H4 (cell line): ENCODE data around the gene TIGD2. TPM values are rescaled to one million over a fixed set of nuclear protein-coding genes. Genes with fewer than 3 reads are reported as not detected.
A peak's percentile ranks its signal among the peaks of the same experiment; 100 is the strongest.

Experiments
- DNase-seq: peaks from one replicate; pipeline ENCODE4 v3.0.0-alpha.2; 2015; ENCODE audit warnings: low spot score
- total RNA-seq: library from RNA; depleted of rRNA; stranded (reverse); fragments of >200 nt; shearing (Covaris generic); gene quantifications from 2 replicates; pipeline ENCODE4 v1.2.3, GENCODE V29; 2014; rRNA removed

The TIGD2 gene
- 16.1 and 22.0 TPM in 2 replicates for total RNA-seq

GRCh38 chr4:89110986-89111832, at the start of gene TIGD2:
Gene TIGD2, plus strand, starts transcription at chr4:89111533. Its CDS starts 1,442 bp downstream, at chr4:89112975.
- peak; percentile 77 for DNase-seq

GRCh38 chr4:89064848-89065247, 46.5 kb upstream of the TIGD2 start:
- no peak for DNase-seq

GRCh38 chr4:89067417-89067816, 43.9 kb upstream of the TIGD2 start:
- DNase-seq = no peak

GRCh38 chr4:89069481-89069880, 41.9 kb upstream of the TIGD2 start:
- DNase-seq = no peak

- DNase-seq = no peak
Observed at GRCh38 chr4:89070041-89070440, 41.3 kb upstream of the TIGD2 start.

- DNase-seq = no peak
Observed at GRCh38 chr4:89071311-89071710, 40.0 kb upstream of the TIGD2 start.

GRCh38 chr4:89072921-89073320, 38.4 kb upstream of the TIGD2 start:
- no peak for DNase-seq

- DNase-seq = no peak
Observed at GRCh38 chr4:89077761-89078160, 33.6 kb upstream of the TIGD2 start.

- DNase-seq = no peak
Observed at GRCh38 chr4:89078300-89078699, 33.0 kb upstream of the TIGD2 start.

GRCh38 chr4:89099034-89099433, 12.3 kb upstream of the TIGD2 start:
- no peak for DNase-seq

- DNase-seq = no peak
Observed at GRCh38 chr4:89099471-89099870, 11.9 kb upstream of the TIGD2 start.

- no peak for DNase-seq
Observed at GRCh38 chr4:89100853-89101252, 10.5 kb upstream of the TIGD2 start.

GRCh38 chr4:89101256-89102161, 9.8 kb upstream of the TIGD2 start:
- DNase-seq = no peak

GRCh38 chr4:89105726-89106125, 5.6 kb upstream of the TIGD2 start:
- DNase-seq = no peak

GRCh38 chr4:89108091-89108490, 3.2 kb upstream of the TIGD2 start:
- DNase-seq = no peak

- DNase-seq = no peak
Observed at GRCh38 chr4:89109841-89110540, 1.3 kb upstream of the TIGD2 start.

GRCh38 chr4:89110541-89110985, 770 bp upstream of the TIGD2 start:
- no peak for DNase-seq

- peak; percentile 79 for DNase-seq
Observed at GRCh38 chr4:89111833-89112563, 665 bp downstream of the TIGD2 start.

GRCh38 chr4:89113415-89113814, 2.1 kb downstream of the TIGD2 start:
- DNase-seq = no peak

GRCh38 chr4:89114100-89114499, 2.8 kb downstream of the TIGD2 start:
- DNase-seq = no peak

- no peak for DNase-seq
Observed at GRCh38 chr4:89117115-89117514, 5.8 kb downstream of the TIGD2 start.
